Kasumi-1 (cell line): ENCODE measurements around the gene TAGAP.
"Not testable (repeated sequence)": the region's sequence is repeated elsewhere in the genome, so short reads cannot be mapped to it uniquely, and the experiment has no call there.

ENCODE experiments used
- DNase-seq, 2 experiments: peaks; one replicate each; lab custom pipeline; 2025; lab: John Stamatoyannopoulos, UW

The TAGAP gene

GRCh38 chr6:159045801-159046200, 1.0 kb upstream of the TAGAP start:
- peak; percentile 41 to 52 for DNase-seq

- DNase-seq = no peak
Observed at GRCh38 chr6:159043947-159044346, 844 bp downstream of the TAGAP start.

DNA sequence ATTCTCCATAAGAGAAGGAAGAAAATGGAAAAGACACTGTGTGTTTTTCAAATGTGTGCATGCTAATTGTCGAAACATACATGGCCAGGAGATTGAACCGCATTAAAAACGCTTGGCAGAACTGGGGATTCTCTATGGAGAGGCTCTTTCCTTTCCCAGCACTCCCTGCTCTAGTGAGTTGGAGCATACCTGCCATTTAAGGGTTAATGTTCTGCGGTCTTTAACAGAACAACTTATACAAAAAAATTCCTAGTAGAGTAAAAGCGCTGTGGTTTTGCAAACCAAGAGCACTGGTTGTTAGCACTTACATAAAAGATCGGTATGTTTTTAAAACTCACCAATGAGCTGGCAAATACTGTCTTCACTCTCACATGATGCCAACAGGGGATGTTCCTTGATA, 1.5 kb downstream of the TAGAP start:
- DNase-seq = peak; percentile 30 to 62

DNA sequence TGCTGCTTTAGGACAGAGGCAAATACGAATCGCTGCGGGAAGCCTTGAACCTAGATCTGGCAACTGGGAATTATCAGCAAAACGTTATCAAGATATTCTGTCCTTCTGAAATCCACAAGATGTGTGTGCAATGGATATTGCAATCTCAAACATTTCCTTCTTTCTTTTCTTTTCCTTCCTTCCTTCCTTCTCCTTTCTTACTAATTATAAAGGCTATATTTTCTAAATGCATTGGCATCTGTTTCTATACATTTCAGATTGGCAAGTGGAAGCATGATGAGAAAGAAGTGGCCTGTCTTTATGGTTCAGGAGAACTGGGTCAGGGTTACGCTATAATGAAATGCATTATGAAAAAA, 2.0 kb downstream of the TAGAP start:
- no peak for DNase-seq

GRCh38 chr6:159042003-159042825, 2.6 kb downstream of the TAGAP start:
- DNase-seq = peak; percentile 81 to 90

GRCh38 chr6:159041181-159041580, 3.6 kb downstream of the TAGAP start:
- DNase-seq = no peak

- DNase-seq = no peak
Observed at GRCh38 chr6:159039885-159040258, 4.9 kb downstream of the TAGAP start.

GRCh38 chr6:159038914-159039884, 5.6 kb downstream of the TAGAP start:
- peak; percentile 96 for DNase-seq

GRCh38 chr6:159038318-159038717, 6.5 kb downstream of the TAGAP start:
- DNase-seq = not testable (repeated sequence)

DNA sequence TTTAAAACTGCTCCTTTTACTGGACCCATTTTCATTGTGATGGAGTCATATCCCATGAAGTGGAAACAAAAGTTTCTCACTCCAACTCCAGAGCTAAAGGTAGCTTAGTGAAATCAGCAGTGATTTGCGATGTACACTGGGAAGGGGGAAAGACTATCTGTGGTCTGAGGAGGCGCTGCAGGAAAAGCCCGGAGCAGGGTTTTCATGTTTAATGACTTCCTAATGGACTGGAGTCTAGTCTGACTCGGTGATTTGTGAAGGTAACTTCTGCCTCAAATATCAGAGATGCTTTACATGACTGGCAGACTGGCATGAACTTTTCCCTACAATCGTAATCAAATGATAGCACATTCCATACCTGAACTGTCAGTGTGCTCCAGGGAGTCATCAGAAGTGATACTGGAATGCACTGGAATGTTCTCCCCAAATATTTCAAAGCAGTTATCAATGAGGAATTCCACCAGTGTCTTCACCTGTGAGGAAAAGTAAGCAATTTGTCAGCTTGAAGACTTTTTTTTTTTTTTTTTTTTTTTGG, 7.0 kb downstream of the TAGAP start:
- no peak for DNase-seq

- DNase-seq = no peak
Observed at GRCh38 chr6:159036673-159037072, 8.1 kb downstream of the TAGAP start.

DNA sequence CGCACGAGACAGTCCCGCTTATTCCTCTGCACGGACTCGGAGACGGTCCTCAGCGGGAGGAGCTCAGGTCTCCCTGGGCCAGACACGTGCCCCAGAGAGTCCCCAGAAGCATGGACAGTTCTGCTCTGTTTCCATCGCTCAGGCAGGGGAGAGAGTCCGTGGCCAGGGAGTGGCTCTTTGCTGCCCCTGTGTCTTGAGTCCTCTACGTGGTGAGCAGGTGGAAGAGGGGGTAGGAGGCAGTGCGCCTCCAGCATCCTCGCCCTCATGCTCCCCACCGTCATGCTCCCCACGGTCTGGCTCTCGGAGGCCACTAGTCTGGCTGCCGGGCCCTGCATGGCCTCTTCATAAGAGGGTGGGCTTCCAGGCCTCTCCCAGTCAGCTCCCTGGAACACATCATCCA, 8.9 kb downstream of the TAGAP start:
- no peak for DNase-seq

DNA sequence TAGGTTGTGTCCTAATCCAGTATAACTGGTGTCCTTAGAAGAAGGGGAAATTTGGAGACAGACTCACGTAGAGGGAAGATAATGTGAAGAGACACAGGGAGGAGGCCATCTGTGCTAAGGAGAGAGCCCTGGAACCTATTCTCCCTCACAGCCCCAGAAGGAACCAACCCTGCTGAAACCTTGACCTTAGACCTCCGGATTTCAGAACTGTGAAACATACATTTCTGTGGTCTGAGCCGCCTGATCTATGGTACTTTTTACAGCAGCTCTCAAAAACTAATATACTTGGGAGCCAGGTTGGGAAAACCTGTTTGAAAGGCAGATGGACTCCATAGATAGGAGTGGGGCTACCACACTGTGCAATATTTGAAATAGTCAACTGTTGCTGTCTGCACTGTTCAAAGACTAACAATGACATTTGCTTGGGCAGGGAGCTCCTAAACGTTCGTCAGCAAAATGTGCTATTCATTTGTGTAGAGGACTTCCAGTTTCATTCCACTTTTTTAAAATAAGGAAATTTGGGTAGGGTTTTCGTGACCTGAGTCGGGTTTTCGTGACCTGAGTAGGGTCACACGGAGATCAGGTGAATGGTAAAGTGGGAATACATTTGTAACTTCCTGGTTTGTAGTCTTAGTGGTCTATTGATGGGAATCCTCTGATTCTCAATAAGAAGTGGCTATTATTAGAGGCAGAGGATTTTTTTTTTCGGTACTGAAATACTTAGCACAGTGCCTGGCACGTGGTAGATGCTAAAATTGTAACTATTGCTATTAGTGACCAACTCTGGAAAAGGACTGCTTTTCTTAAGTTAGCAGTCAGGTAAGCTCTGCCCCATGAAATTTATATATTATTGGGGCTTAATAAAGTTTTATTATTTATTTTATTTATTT, 11.4 kb downstream of the TAGAP start:
- no peak for DNase-seq

DNA sequence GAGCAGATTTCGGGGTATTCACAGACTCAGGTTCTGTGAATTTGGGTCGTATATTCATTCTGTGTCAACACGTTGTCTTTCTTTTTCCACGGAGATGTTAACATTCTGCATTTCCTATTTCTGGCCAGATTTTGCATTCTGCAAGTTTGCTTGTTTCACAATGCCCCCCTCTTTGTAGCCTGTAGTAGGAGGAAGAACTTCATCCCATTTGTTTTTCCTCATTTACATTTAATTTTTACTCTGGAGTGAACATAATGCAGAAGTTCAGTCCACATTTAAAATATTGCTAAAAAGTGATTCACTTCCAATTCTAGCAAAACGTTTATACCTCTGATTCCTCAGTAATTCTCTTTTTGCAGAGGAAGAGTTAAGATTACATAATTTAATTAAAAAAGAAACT, 12.9 kb downstream of the TAGAP start:
- no peak for DNase-seq

GRCh38 chr6:159030168-159030567, 14.6 kb downstream of the TAGAP start:
- no peak for DNase-seq

GRCh38 chr6:159025224-159025623, 19.6 kb downstream of the TAGAP start:
- DNase-seq = not testable (repeated sequence)

GRCh38 chr6:159023893-159024292, 20.9 kb downstream of the TAGAP start:
- no peak for DNase-seq

- DNase-seq = no peak
Observed at GRCh38 chr6:159020011-159020410, 24.8 kb downstream of the TAGAP start.

DNA sequence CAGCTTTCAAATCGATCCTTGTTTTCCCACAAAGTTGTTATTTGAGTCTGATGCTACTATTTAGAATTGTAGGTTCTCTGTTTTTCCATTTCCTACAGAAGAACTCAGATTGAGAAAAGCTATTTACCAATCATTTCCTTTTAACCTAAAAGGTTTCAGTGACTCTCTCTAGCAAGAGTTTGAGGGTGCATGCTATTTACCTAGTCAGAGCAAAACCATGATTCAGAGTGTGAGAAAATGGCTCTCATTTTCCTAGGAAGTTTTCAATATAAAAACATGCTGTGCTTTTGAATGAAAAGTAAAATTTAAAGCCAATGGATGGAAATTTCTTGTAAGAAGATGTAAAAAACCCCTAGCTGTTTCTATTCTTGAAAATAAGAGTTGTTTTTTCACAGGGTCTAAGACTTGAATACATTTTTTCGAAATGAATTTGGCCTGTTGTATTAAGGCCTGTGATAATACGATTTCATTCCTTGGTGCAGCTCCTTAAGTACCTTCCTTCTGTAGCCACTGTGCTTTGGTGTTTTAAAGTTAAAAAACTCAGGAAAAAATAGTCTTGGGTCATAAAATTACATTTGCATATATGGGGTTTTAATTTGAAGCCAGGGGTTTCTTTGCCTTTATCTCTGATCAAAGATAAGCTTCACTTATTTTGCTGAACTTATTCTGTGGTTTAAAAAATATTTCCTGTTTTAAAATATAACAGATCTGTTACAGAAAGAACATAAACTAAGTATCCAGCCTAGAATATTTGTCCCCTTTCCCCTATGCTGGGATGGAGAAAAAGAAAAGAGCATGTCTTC, 26.8 kb downstream of the TAGAP start:
- no peak for DNase-seq

DNA sequence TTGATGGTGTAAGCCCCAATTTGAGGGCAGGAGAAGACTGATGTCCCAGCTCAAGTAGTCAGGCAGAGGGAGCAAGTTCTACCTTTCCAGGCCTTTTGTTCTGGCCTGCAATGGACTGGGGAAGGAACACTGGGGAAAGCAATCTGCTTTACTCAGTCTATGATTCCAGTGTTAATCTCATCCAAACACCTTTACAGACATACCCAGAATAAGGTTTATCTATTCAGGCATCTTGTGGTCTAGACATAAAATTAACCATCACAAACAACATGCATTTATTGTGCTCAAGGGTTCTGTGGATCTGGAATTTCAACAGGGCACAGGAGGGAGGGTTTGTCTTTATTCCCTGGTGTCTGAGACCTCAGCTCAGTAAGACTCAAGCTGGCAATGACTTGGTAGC, 30.4 kb downstream of the TAGAP start:
- DNase-seq = no peak

DNA sequence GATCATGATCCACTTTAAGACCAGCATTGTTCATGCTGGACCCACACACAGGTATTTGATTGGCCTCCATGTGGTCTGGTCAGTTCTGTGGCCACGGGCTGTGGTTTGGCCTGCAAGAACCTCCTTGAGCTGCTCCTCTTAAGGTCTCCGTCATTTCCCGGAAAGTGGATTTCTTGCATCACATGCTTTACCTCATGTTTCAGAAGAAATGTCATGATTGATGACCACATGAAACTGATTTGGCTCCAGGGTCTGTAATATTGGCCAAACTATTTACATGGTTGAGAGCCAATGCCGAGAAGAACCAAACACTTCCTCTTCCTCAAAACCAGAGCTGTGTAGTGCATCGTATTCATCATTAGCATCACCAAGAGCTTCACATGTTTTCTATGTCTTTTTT, 31.6 kb downstream of the TAGAP start:
- no peak for DNase-seq
